ENCODE data around the gene GNE.

The GNE gene

DNA sequence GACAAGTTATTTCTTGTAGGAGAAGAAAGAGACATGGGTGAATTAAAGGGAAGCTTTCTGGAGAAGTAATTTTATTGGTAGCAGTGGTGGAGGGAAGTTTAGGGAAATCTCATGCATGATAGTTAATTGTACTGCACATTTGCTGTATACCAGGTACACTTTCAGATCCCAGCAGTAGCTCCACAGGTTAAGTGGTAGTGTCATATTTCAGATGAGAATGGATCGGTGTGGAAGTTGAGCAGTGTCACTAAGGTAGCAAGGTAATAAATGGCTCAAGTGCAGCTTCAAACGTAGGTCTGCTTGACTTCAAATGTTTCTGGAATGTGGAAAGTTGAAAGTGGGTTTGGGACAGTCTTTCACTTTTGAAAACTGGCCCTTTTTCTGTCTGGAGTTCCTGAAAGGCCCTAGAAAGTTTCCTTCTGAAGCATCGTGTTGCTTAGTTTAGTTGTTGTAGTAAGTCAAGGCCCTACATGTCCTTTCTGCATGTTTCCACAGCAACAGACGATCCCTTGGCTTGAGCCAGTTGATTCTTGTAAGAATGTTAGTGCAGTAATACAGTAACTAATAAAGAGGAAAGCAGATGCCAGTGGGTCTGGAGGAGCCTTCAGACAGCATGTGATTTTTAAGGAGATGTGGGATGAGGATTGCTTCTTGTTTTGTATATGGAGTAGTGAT lies 63.8 kb downstream of the GNE start:
- DNase-seq (ENCODE audit: low read depth in 1 of 2, low spot score in 1 of 2), result no peak
- Histone ChIP-seq H3K27me3 (ENCODE audit: insufficient read depth, poor library complexity, severe bottlenecking) (no peaks in the 10 kb centered on the region), H3K27ac (replicated peaks) (no peak overlapping the region), H3K4me3 (replicated peaks; ENCODE audit: insufficient read depth, low read length) (no peak overlapping the region)
- TF ChIP-seq GABPA (IDR thresholded peaks at IDR 0.05; ENCODE audit: low read depth) (no peak), SPI1 (IDR thresholded peaks at IDR 0.05; ENCODE audit: borderline replicate concordance, low read depth) (no peak), REST (IDR thresholded peaks at IDR 0.05; ENCODE audit: insufficient replicate concordance, low read depth) (no peak), POLR2AphosphoS5 (IDR thresholded peaks at IDR 0.05; ENCODE audit: low read depth) (no peak)
- TF ChIP-seq, protein P1, sequence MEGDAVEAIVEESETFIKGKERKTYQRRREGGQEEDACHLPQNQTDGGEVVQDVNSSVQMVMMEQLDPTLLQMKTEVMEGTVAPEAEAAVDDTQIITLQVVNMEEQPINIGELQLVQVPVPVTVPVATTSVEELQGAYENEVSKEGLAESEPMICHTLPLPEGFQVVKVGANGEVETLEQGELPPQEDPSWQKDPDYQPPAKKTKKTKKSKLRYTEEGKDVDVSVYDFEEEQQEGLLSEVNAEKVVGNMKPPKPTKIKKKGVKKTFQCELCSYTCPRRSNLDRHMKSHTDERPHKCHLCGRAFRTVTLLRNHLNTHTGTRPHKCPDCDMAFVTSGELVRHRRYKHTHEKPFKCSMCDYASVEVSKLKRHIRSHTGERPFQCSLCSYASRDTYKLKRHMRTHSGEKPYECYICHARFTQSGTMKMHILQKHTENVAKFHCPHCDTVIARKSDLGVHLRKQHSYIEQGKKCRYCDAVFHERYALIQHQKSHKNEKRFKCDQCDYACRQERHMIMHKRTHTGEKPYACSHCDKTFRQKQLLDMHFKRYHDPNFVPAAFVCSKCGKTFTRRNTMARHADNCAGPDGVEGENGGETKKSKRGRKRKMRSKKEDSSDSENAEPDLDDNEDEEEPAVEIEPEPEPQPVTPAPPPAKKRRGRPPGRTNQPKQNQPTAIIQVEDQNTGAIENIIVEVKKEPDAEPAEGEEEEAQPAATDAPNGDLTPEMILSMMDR (IDR thresholded peaks at IDR 0.05; ENCODE audit: insufficient read depth, low read length), result no peak

DNA sequence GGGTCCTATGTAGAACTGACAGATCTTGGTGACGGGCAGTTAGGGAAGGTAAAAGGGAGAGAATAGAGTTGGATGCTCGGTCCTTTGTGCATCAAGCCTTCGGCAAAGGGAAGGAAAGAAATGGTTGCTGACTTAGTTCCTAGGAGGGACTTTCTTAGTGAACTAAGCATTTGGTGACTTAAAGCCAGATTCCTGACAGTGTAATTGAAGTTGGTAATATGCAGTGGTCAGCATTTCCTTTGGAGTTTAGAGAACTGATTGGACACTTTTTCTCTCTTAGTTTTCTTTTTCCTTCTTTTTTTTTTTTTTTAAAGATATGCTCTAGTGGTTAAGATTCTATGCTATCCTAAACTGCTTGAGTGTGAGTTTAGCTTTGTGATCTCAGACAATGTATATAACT lies 65.2 kb downstream of the GNE start:
- H3K4me3 ChIP-seq (replicated peaks; ENCODE audit: insufficient read depth, low read length), result peak overlapping the region; percentile 69
- H3K27ac ChIP-seq (replicated peaks), result no peak overlapping the region
- DNase-seq (ENCODE audit: low read depth in 1 of 2, low spot score in 1 of 2), result no peak
- H3K27me3 ChIP-seq (ENCODE audit: insufficient read depth, poor library complexity, severe bottlenecking), result no peaks in the 10 kb centered on the region
- TF ChIP-seq, protein P1 (IDR thresholded peaks at IDR 0.05; ENCODE audit: insufficient read depth, low read length), result no peak
- TF ChIP-seq GABPA (IDR thresholded peaks at IDR 0.05; ENCODE audit: low read depth), result no peak
- no peak for TF ChIP-seq SPI1 (IDR thresholded peaks at IDR 0.05; ENCODE audit: borderline replicate concordance, low read depth)
- TF ChIP-seq REST (IDR thresholded peaks at IDR 0.05; ENCODE audit: insufficient replicate concordance, low read depth), result no peak
- TF ChIP-seq POLR2AphosphoS5 (IDR thresholded peaks at IDR 0.05; ENCODE audit: low read depth), result no peak

DNA sequence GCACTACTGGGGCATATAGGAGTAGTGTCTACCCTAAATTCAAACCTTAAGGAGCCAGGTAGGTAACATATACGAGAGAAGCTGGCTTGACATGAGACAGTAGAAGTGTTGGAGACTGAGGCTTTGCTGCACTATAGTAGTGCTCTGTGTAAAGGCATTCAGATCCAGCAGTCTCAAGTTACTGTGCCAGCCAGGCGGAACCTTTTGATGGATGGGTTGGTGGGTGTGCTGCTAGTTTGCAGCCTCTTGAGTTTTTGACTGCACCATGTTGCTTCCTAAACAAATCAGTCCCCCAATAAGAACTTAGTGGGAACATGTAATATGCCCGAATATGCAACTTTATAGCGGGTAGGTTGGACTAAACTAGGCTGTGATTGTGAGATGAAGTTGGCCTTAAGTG lies 66.1 kb downstream of the GNE start:
- no peaks in the 10 kb centered on the region for H3K27me3 ChIP-seq (ENCODE audit: insufficient read depth, poor library complexity, severe bottlenecking)
- H3K27ac ChIP-seq (replicated peaks), result no peak overlapping the region; the same call in 1 of the 2 replicates
- TF ChIP-seq REST (IDR thresholded peaks at IDR 0.05; ENCODE audit: insufficient replicate concordance, low read depth), result no peak
- no peak for TF ChIP-seq POLR2AphosphoS5 (IDR thresholded peaks at IDR 0.05; ENCODE audit: low read depth)
- no peak for TF ChIP-seq GABPA (IDR thresholded peaks at IDR 0.05; ENCODE audit: low read depth)
- no peak for TF ChIP-seq SPI1 (IDR thresholded peaks at IDR 0.05; ENCODE audit: borderline replicate concordance, low read depth)
- TF ChIP-seq, protein P1 (IDR thresholded peaks at IDR 0.05; ENCODE audit: insufficient read depth, low read length), result no peak
- H3K4me3 ChIP-seq (replicated peaks; ENCODE audit: insufficient read depth, low read length), result peak overlapping the region; percentile 69
- no peak for DNase-seq (ENCODE audit: low read depth in 1 of 2, low spot score in 1 of 2)

All from HL-60 (cell line).